Upper lobe of right lung (tissue), 1 donor: ENCODE data around the gene NES. TPM values are rescaled to one million over a fixed set of nuclear protein-coding genes. Genes with fewer than 3 reads are reported as not detected.
A peak's percentile ranks its signal among the peaks of the same experiment; 100 is the strongest.

Experiments
- ATAC-seq: fragments of 200-7000 bp; cut with Tn5 transposase; one replicate; pipeline ENCODE4 v1.9.1; 2020; ENCODE audit warnings: mild to moderate bottlenecking, moderate library complexity
- DNase-seq: peaks from one replicate; pipeline ENCODE4 v3.0.0-alpha.2; 2020
- H3K27ac ChIP-seq: fragments of 200-600 bp; one replicate; pipeline ENCODE4 v1.8.0; 2022
- H3K27me3 ChIP-seq: fragments of 200-600 bp; one replicate; pipeline ENCODE4 v1.8.0; 2022; ENCODE audit warnings: mild to moderate bottlenecking
- H3K36me3 ChIP-seq: fragments of 200-600 bp; one replicate; pipeline ENCODE4 v1.8.0; 2022
- H3K4me1 ChIP-seq: fragments of 200-600 bp; one replicate; pipeline ENCODE4 v1.8.0; 2022
- H3K4me3 ChIP-seq: fragments of 200-600 bp; one replicate; pipeline ENCODE4 v1.8.0; 2022; ENCODE audit warnings: mild to moderate bottlenecking
- H3K9me3 ChIP-seq: fragments of 200-600 bp; one replicate; pipeline ENCODE4 v1.8.0; 2022
- intact Hi-C: fragments of 100-400 bp; cut with DNase I; formaldehyde crosslinking; loops from one replicate; pipeline ENCODE4 v1.11.0; 2022
- total RNA-seq: library from RNA; stranded (reverse); fragmentation: NEBNext Ultra II Directional; extraction: Animal tissue kit (Norgen Biotek cat#: 25700); gene quantifications from one replicate; pipeline ENCODE4 v1.2.1, GENCODE V29; 2021
- TF ChIP-seq, protein P1 (sequence below): fragments of 200-600 bp; IDR thresholded peaks from one replicate; pipeline ENCODE4 v1.8.0; 2022; ENCODE audit warnings: antibody characterized with exemption
- donor health status: DM: no; HTN: yes; CAD: no; lungs with severe emphysema.

The NES gene
- total RNA-seq, 1 donor from 2014 or later, result 54.7 TPM

- H3K27me3 ChIP-seq, result peaks cover 63% of the 10 kb centered on the region
- H3K27ac ChIP-seq, result no peak overlapping the region
- ATAC-seq, result no peak
- H3K4me3 ChIP-seq, result no peak overlapping the region
- intact Hi-C loops, result no loop called here
- no peaks in the 10 kb centered on the region for H3K36me3 ChIP-seq
- TF ChIP-seq, protein P1, sequence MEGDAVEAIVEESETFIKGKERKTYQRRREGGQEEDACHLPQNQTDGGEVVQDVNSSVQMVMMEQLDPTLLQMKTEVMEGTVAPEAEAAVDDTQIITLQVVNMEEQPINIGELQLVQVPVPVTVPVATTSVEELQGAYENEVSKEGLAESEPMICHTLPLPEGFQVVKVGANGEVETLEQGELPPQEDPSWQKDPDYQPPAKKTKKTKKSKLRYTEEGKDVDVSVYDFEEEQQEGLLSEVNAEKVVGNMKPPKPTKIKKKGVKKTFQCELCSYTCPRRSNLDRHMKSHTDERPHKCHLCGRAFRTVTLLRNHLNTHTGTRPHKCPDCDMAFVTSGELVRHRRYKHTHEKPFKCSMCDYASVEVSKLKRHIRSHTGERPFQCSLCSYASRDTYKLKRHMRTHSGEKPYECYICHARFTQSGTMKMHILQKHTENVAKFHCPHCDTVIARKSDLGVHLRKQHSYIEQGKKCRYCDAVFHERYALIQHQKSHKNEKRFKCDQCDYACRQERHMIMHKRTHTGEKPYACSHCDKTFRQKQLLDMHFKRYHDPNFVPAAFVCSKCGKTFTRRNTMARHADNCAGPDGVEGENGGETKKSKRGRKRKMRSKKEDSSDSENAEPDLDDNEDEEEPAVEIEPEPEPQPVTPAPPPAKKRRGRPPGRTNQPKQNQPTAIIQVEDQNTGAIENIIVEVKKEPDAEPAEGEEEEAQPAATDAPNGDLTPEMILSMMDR, result no peak
- no peaks in the 10 kb centered on the region for H3K4me1 ChIP-seq
- DNase-seq, result no peak
- no peaks in the 10 kb centered on the region for H3K9me3 ChIP-seq
Observed at GRCh38 chr1:156682166-156682890, 5.1 kb upstream of the NES start.

DNA sequence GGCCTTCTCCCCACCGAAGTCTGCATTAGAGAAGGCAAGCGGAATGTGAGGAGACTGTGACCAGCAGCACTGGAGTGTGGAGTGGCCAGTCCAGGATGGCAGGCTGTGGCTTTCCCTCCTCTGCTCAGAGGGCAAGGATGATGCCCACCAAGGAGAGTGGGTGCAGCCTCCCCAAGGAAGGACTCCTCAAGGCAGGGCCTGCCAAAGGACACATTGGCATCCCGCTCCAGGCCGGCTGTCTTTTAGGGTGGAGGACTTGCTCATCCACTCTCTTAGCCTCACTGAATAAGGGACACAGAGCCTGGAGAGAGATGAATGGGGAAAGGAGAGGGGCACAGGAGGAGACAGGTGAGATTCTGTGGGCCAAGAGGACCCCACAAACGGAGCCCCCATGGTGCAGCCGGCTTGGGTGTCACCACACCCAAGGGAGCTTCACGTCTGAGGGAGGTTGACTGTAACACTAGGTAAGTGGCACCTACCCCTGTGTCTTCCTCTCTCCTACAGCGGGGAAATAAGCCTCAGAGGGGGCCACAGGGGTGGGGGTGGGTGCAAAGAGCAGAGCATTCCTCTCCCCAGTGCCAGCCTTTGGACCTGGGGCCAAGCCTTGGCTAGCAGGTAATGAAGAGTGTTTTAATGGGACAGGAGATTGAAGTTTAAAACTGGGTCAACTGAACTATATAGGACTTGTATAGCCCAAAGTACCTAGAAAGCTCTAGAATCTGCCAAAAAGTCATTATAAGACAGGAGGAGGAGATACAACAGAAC, 4.2 kb upstream of the NES start:
- H3K4me1 ChIP-seq, result no peaks in the 10 kb centered on the region
- ATAC-seq (no peak), DNase-seq (no peak)
- H3K27me3 ChIP-seq, result peaks cover 68% of the 10 kb centered on the region
- H3K9me3 ChIP-seq, result no peaks in the 10 kb centered on the region
- no peak overlapping the region for H3K4me3 ChIP-seq
- H3K36me3 ChIP-seq, result no peaks in the 10 kb centered on the region
- TF ChIP-seq, protein P1, result no peak
- no peak overlapping the region for H3K27ac ChIP-seq
- intact Hi-C loops, result no loop called here

DNA sequence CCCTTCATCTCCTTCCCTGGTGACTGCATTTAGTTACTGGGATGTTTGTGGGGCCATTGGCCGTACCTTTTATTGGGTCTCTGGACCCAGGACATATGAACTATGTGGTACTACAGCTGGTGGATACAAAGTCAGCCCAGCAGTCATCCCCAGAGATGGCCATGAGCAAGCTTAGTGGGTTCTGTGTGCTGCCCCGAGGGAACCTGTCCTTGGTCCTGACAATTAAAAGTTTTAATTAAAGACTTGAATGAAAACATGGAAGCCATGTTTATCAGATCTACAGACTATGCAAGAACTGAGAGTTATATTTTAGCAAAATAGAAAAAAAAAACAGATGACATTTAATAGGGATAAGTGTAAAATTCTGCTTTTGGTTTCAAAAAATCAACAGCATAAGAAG, 2.8 kb upstream of the NES start:
- Histone ChIP-seq H3K36me3 (no peaks in the 10 kb centered on the region), H3K4me1 (no peaks in the 10 kb centered on the region), H3K4me3 (no peak overlapping the region), H3K9me3 (no peaks in the 10 kb centered on the region), H3K27me3 (peaks cover 67% of the 10 kb centered on the region), H3K27ac (no peak overlapping the region)
- no peak for ATAC-seq
- TF ChIP-seq, protein P1, result no peak
- intact Hi-C loops, result no loop called here
- no peak for DNase-seq

DNA sequence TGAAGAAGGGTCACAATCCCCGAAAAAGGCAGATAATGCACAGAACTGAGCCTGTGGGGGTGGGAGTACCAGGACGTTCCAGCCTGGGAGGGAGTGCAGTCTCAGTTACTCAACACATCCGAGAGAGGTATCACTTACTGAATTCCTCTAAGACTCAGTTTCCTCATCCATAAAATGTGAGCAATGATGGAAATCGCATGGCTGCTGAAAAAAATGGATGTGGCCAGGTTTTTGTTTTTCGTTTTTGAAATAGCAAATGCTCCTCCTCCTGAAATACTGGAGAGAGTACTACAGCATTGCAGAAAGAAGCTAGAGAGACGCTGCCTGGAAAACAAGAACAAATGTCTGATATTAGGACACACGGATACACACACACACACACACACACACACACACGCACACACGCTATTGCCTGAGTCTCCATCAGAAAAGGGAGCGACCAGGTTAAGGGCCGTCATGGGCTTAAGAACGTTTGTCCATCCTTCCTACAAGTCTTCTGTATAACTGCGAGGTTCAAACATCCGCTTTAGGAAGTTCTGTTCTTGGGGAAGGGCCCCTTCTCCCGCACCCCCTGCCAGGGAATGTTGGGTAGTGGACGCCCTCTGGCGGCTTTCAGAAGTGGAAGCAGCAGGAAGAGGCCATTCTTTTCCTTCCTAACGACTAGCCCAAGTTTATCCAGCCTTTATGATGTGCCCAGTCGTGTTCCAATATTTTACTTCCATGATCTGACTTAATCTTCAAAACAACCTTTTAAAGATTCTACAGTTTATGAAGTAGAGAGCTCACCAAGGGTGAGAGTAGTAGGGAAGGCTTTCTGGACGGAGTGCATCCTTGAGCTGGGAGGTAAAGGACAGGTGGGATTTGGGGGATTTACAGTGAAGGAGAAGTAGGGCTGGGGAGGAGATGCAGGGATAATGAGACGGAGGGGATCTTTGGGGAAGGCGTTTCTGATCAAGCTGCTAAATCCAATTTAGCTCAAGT, 699 bp upstream of the NES start:
- Histone ChIP-seq H3K27ac (peak overlapping the region; percentile 48), H3K9me3 (no peaks in the 10 kb centered on the region), H3K4me1 (peaks cover 4% of the 10 kb centered on the region), H3K4me3 (peak overlapping the region; percentile 58), H3K27me3 (peaks cover 50% of the 10 kb centered on the region), H3K36me3 (no peaks in the 10 kb centered on the region)
- ATAC-seq (peak; percentile 76), DNase-seq (no peak)
- TF ChIP-seq, protein P1, result peak; percentile 80
- intact Hi-C loops, result loop anchor here (10.0 kb wide), 1 partner anchor 53 kb away; no protein-coding TSS in a partner anchor

- DNase-seq (no peak), ATAC-seq (peak; percentile 5)
- Histone ChIP-seq H3K27ac (peak overlapping the region; percentile 63), H3K27me3 (peaks cover 35% of the 10 kb centered on the region), H3K36me3 (no peaks in the 10 kb centered on the region), H3K9me3 (no peaks in the 10 kb centered on the region), H3K4me3 (peak overlapping the region; percentile 58), H3K4me1 (peaks cover 4% of the 10 kb centered on the region)
- TF ChIP-seq, protein P1, result no peak
- intact Hi-C loops, result loop anchor here (10.0 kb wide), 1 partner anchor 51 kb away; no protein-coding TSS in a partner anchor
Observed at GRCh38 chr1:156676114-156676819, 940 bp downstream of the NES start.
